ENCODE data around the gene TVP23A. TPM values are rescaled to one million over a fixed set of nuclear protein-coding genes. Genes with fewer than 3 reads are reported as not detected.

TVP23A gene
- total and polyA plus RNA-seq, 10 of the 15 experiments (the other 5 are each of a cell fraction or from before 2014, with no cell fraction given), result 1.1 to 6.4 (median 2.2) TPM

DNA sequence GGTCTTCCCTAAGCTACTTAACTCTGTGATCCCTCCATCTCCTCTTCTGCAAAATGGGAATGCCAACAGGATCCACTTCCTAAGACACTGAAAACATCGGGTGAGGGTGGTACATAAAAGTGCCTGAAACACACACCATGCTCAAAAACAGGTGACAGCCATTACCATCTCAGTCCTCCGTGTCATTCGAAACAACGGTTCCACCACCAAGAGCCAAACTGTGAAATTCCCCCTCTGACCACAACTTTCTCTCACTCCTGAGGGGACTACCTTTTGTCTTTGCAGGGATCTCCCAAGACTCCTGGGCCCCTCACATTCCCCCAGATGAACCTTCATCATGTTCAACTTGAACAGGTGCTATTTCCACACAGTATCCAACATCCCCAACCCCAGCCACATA lies 38.0 kb downstream of the TVP23A start (continued):
- TF ChIP-seq, protein P1, sequence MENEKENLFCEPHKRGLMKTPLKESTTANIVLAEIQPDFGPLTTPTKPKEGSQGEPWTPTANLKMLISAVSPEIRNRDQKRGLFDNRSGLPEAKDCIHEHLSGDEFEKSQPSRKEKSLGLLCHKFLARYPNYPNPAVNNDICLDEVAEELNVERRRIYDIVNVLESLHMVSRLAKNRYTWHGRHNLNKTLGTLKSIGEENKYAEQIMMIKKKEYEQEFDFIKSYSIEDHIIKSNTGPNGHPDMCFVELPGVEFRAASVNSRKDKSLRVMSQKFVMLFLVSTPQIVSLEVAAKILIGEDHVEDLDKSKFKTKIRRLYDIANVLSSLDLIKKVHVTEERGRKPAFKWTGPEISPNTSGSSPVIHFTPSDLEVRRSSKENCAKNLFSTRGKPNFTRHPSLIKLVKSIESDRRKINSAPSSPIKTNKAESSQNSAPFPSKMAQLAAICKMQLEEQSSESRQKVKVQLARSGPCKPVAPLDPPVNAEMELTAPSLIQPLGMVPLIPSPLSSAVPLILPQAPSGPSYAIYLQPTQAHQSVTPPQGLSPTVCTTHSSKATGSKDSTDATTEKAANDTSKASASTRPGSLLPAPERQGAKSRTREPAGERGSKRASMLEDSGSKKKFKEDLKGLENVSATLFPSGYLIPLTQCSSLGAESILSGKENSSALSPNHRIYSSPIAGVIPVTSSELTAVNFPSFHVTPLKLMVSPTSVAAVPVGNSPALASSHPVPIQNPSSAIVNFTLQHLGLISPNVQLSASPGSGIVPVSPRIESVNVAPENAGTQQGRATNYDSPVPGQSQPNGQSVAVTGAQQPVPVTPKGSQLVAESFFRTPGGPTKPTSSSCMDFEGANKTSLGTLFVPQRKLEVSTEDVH (IDR thresholded peaks at IDR 0.05; ENCODE audit: low read depth, partially characterized antibody), result no peak
- TF ChIP-seq ATF2 (IDR thresholded peaks at IDR 0.05; ENCODE audit: low read length), result peak; percentile 71; the same call in 1 of the 2 replicates
- no peak for TF ChIP-seq TCF3 (IDR thresholded peaks at IDR 0.05; ENCODE audit: borderline replicate concordance, insufficient read depth, low read depth, low read length)
- peak; percentile 90 for TF ChIP-seq IKZF1 (conservative IDR thresholded peaks at IDR 0.05)
- peak; percentile 52; the same call in 1 of the 2 replicates for TF ChIP-seq CHD2 (IDR thresholded peaks at IDR 0.05; ENCODE audit: borderline replicate concordance, low read depth, low read length)
- TF ChIP-seq NFXL1 (IDR thresholded peaks at IDR 0.05; ENCODE audit: borderline replicate concordance), result no peak
- TF ChIP-seq IRF3 (IDR thresholded peaks at IDR 0.05), result no peak
- TF ChIP-seq SMAD5 (IDR thresholded peaks at IDR 0.05; ENCODE audit: low read depth), result no peak
- TF ChIP-seq BMI1 (IDR thresholded peaks at IDR 0.05; ENCODE audit: borderline replicate concordance), result 0 out of 2 replicates have a peak, but pooled peaks have one; percentile 35
- TF ChIP-seq, protein P2, sequence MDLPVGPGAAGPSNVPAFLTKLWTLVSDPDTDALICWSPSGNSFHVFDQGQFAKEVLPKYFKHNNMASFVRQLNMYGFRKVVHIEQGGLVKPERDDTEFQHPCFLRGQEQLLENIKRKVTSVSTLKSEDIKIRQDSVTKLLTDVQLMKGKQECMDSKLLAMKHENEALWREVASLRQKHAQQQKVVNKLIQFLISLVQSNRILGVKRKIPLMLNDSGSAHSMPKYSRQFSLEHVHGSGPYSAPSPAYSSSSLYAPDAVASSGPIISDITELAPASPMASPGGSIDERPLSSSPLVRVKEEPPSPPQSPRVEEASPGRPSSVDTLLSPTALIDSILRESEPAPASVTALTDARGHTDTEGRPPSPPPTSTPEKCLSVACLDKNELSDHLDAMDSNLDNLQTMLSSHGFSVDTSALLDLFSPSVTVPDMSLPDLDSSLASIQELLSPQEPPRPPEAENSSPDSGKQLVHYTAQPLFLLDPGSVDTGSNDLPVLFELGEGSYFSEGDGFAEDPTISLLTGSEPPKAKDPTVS (IDR thresholded peaks at IDR 0.05; ENCODE audit: low read depth, low read length), result no peak
- TF ChIP-seq ATF3 (IDR thresholded peaks at IDR 0.05; ENCODE audit: borderline replicate concordance, extremely low read depth, low read depth, low read length), result no peak
- TF ChIP-seq ZBTB11 (CRISPR knock-in tag; IDR thresholded peaks at IDR 0.05), result no peak
- TF ChIP-seq CREB1 (IDR thresholded peaks at IDR 0.05; ENCODE audit: low read depth), result peak; percentile 38; the same call in 1 of the 2 replicates
- TF ChIP-seq ZNF622 (IDR thresholded peaks at IDR 0.05), result no peak
- TF ChIP-seq, protein P3, sequence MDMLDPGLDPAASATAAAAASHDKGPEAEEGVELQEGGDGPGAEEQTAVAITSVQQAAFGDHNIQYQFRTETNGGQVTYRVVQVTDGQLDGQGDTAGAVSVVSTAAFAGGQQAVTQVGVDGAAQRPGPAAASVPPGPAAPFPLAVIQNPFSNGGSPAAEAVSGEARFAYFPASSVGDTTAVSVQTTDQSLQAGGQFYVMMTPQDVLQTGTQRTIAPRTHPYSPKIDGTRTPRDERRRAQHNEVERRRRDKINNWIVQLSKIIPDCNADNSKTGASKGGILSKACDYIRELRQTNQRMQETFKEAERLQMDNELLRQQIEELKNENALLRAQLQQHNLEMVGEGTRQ (IDR thresholded peaks at IDR 0.05; ENCODE audit: borderline replicate concordance, low read depth, low read length), result no peak
- TF ChIP-seq TAF1 (IDR thresholded peaks at IDR 0.05; ENCODE audit: borderline replicate concordance, low read depth, low read length), result no peak
- TF ChIP-seq STAT1 (conservative IDR thresholded peaks at IDR 0.05), result no peak
